H9 (cell line): ENCODE measurements around the gene NSMCE4A. TPM values are rescaled to one million over a fixed set of nuclear protein-coding genes. Genes with fewer than 3 reads are reported as not detected.

ENCODE experiments used
- DNase-seq: peaks from one replicate; pipeline ENCODE4 v3.0.0-alpha.2; 2017
- H2AFZ ChIP-seq: one replicate; pipeline ENCODE4 v1.6.1; 2013; ENCODE audit warnings: mild to moderate bottlenecking, low read length, control low read depth, moderate library complexity
- H2AK5ac ChIP-seq: 2 replicates; pipeline ENCODE4 v1.6.1; 2013; ENCODE audit warnings: low read length, control low read depth, mixed read lengths; ENCODE audit not compliant: insufficient read length
- H2BK120ac ChIP-seq: one replicate; pipeline ENCODE4 v1.6.1; 2013; ENCODE audit warnings: low read depth, mild to moderate bottlenecking, low read length, control low read depth, inconsistent platforms; ENCODE audit not compliant: poor library complexity, severe bottlenecking
- H2BK12ac ChIP-seq: 2 replicates; pipeline ENCODE4 v1.6.1; 2013; ENCODE audit warnings: low read length, control low read depth, mixed read lengths, low read depth; ENCODE audit not compliant: insufficient read length
- H2BK15ac ChIP-seq: 2 replicates; pipeline ENCODE4 v1.6.1; 2013; ENCODE audit warnings: low read depth, low read length, control low read depth
- H2BK20ac ChIP-seq: one replicate; pipeline ENCODE4 v1.6.1; 2013; ENCODE audit warnings: low read depth, mild to moderate bottlenecking, low read length, control low read depth, inconsistent platforms; ENCODE audit not compliant: poor library complexity, severe bottlenecking
- H2BK5ac ChIP-seq: 2 replicates; pipeline ENCODE4 v1.6.1; 2013; ENCODE audit warnings: low read length, control low read depth, mixed read lengths; ENCODE audit not compliant: insufficient read length
- H3K14ac ChIP-seq: 2 replicates; pipeline ENCODE4 v1.6.1; 2013; ENCODE audit warnings: low read length, control low read depth; ENCODE audit not compliant: insufficient read depth
- H3K18ac ChIP-seq: 2 replicates; pipeline ENCODE4 v1.6.1; 2013; ENCODE audit warnings: low read depth, mild to moderate bottlenecking, mixed read lengths, low read length, control low read depth; ENCODE audit not compliant: insufficient read length
- H3K23ac ChIP-seq: 2 replicates; pipeline ENCODE4 v1.6.1; 2013; ENCODE audit warnings: low read length, control low read depth, mixed read lengths, low read depth; ENCODE audit not compliant: insufficient read length
- H3K23me2 ChIP-seq: 2 replicates; pipeline ENCODE4 v1.6.1; 2013; ENCODE audit warnings: low read depth, mild to moderate bottlenecking, mixed read lengths, low read length, control low read depth; ENCODE audit not compliant: insufficient read length, poor library complexity, severe bottlenecking
- H3K27ac ChIP-seq: 2 replicates; pipeline ENCODE4 v1.5.1; 2013; ENCODE audit warnings: low read length, control low read depth, mixed read lengths, low read depth; ENCODE audit not compliant: insufficient read length
- H3K27me3 ChIP-seq: 2 replicates; pipeline ENCODE4 v1.6.1; 2013; ENCODE audit warnings: low read length, control low read depth, inconsistent platforms; ENCODE audit not compliant: insufficient read depth
- H3K4ac ChIP-seq: 2 replicates; pipeline ENCODE4 v1.6.1; 2013; ENCODE audit warnings: low read depth, mild to moderate bottlenecking, control low read depth, inconsistent platforms, low read length, moderate library complexity
- H3K4me1 ChIP-seq: 2 replicates; pipeline ENCODE4 v1.6.1; 2013; ENCODE audit warnings: low read length, control low read depth, inconsistent platforms; ENCODE audit not compliant: insufficient read depth
- H3K4me2 ChIP-seq: 2 replicates; pipeline ENCODE4 v1.6.1; 2013; ENCODE audit warnings: low read length, control low read depth, mixed read lengths; ENCODE audit not compliant: insufficient read length, insufficient read depth
- H3K56ac ChIP-seq: 2 replicates; pipeline ENCODE4 v1.6.1; 2013; ENCODE audit warnings: low read depth, mild to moderate bottlenecking, mixed read lengths, low read length, control low read depth; ENCODE audit not compliant: insufficient read length
- H3K79me1 ChIP-seq: 2 replicates; pipeline ENCODE4 v1.6.1; 2013; ENCODE audit warnings: low read depth, mild to moderate bottlenecking, moderate library complexity, low read length, control low read depth, inconsistent platforms; ENCODE audit not compliant: insufficient read depth, poor library complexity, severe bottlenecking
- H3K79me2 ChIP-seq: 2 replicates; pipeline ENCODE4 v1.6.1; 2013; ENCODE audit warnings: low read length, control low read depth, inconsistent platforms; ENCODE audit not compliant: insufficient read depth
- H3K9ac ChIP-seq: 2 replicates; pipeline ENCODE4 v1.6.1; 2013; ENCODE audit warnings: low read length, control low read depth, mixed read lengths; ENCODE audit not compliant: insufficient read length; ENCODE audit errors: extremely low read depth
- H3K9me3 ChIP-seq: one replicate; pipeline ENCODE4 v1.6.1; 2013; ENCODE audit warnings: low read depth, low read length, inconsistent platforms; ENCODE audit not compliant: control insufficient read depth
- H3T11ph ChIP-seq: one replicate; pipeline ENCODE4 v1.6.1; 2013; ENCODE audit warnings: mild to moderate bottlenecking, low read length, control low read depth, inconsistent platforms
- H4K20me1 ChIP-seq: one replicate; pipeline ENCODE4 v1.6.1; 2013; ENCODE audit not compliant: control insufficient read depth, insufficient read length, insufficient read depth
- H4K5ac ChIP-seq: 2 replicates; pipeline ENCODE4 v1.6.1; 2013; ENCODE audit warnings: low read depth, mild to moderate bottlenecking, mixed read lengths, low read length, control low read depth; ENCODE audit not compliant: insufficient read length
- H4K8ac ChIP-seq: replicated peaks from 2 replicates; pipeline ENCODE4 v1.6.1; 2013; ENCODE audit warnings: low read length, control low read depth, mixed read lengths, low read depth; ENCODE audit not compliant: insufficient read length
- H4K91ac ChIP-seq: 2 replicates; pipeline ENCODE4 v1.6.1; 2013; ENCODE audit warnings: low read depth, mild to moderate bottlenecking, moderate library complexity, mixed read lengths, low read length, control low read depth; ENCODE audit not compliant: insufficient read length
- H3K27ac Mint-ChIP-seq, 3 experiments: 2 replicates in 2 of 3; 3 replicates in 1 of 3; pipeline ENCODE4 v1.8.0; 2020 to 2021; ENCODE audit warnings: mixed read lengths in 3 of 3, mild to moderate bottlenecking in 1 of 3, moderate library complexity in 1 of 3
- H3K27me3 Mint-ChIP-seq: 2 replicates; pipeline ENCODE4 v1.8.0; 2021; ENCODE audit warnings: low read depth, mild to moderate bottlenecking, moderate library complexity, mixed read lengths
- H3K36me3 Mint-ChIP-seq, 3 experiments: 2 replicates in 2 of 3; 3 replicates in 1 of 3; pipeline ENCODE4 v1.8.0; 2020 to 2021; ENCODE audit warnings: low read depth in 3 of 3, mixed read lengths in 3 of 3; ENCODE audit not compliant: insufficient read depth in 1 of 3
- H3K4me1 Mint-ChIP-seq, 2 experiments: 2 replicates each; pipeline ENCODE4 v1.8.0; 2020; ENCODE audit warnings: mixed read lengths in 2 of 2
- H3K4me3 Mint-ChIP-seq, 2 experiments: 2 replicates in 1 of 2; 3 replicates in 1 of 2; pipeline ENCODE4 v1.8.0; 2020 to 2021; ENCODE audit warnings: mild to moderate bottlenecking in 2 of 2, mixed read lengths in 2 of 2, moderate library complexity in 1 of 2
- H3K9me3 Mint-ChIP-seq, 2 experiments: 2 replicates in 1 of 2; 3 replicates in 1 of 2; pipeline ENCODE4 v1.8.0; 2020; ENCODE audit warnings: mild to moderate bottlenecking in 2 of 2, mixed read lengths in 2 of 2, moderate library complexity in 1 of 2
- WGBS: extraction: QIAGEN DNeasy Blood & Tissue Kit; methylation state at CpG from one replicate; pipeline ENCODE4 v1.1.7; 2013; ENCODE audit warnings: missing lambda C conversion rate, low lambda C conversion rate, mixed read lengths; ENCODE audit not compliant: insufficient read length; ENCODE audit errors: extremely low coverage; 5-methylcytosine and 5-hydroxymethylcytosine counted together
- total RNA-seq: library from RNA; stranded (reverse); gene quantifications from 2 replicates; pipeline ENCODE4 v1.2.1, GENCODE V29; 2021
- TF ChIP-seq, protein P1 (sequence below): fragments of 200-600 bp; sonication (generic); conservative IDR thresholded peaks from 3 replicates; pipeline ENCODE4 v1.8.0; 2021; ENCODE audit warnings: antibody characterized with exemption, mild to moderate bottlenecking

NSMCE4A gene
- total RNA-seq, 1 experiment from 2014 or later, result 59.0 TPM

DNA sequence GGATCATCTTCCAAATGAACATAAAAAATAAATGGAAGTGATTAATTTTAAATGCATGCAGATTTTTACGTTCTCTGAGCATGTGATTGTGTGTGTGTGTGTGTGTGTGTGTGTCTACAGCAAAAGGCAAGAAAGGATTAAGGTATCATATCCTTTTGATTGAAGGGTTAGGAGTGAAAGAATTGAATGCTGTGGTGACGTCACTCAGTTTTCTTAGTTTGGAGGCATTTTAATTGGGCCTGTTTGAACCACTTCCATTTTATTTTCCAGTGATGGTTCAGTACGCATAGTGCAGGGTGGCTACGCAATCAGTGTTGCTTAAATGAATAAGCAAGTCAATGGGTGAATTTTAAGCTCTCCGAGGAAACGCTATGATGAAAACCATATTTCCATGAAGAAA lies 45.2 kb upstream of the NSMCE4A start:
- Histone ChIP-seq H3T11ph (no peak overlapping the region), H3K4me2 (no peak overlapping the region), H4K91ac (no peak overlapping the region), H3K27me3 (no peaks in the 10 kb centered on the region), H3K27ac (no peak overlapping the region), H3K79me1 (no peaks in the 10 kb centered on the region), H3K23me2 (no peaks in the 10 kb centered on the region), H4K5ac (no peak overlapping the region), H3K4ac (no peak overlapping the region), H3K56ac (no peak overlapping the region), H3K4me1 (no peaks in the 10 kb centered on the region), H2BK120ac (no peak overlapping the region), H2BK12ac (no peak overlapping the region), H3K14ac (no peak overlapping the region), H3K9ac (no peak overlapping the region), H2BK15ac (no peak overlapping the region), H2BK20ac (no peak overlapping the region), H2AFZ (no peak overlapping the region), H4K8ac (no peak overlapping the region), H3K79me2 (no peaks in the 10 kb centered on the region), H4K20me1 (no peaks in the 10 kb centered on the region), H2AK5ac (no peak overlapping the region), H2BK5ac (no peak overlapping the region), H3K9me3 (no peaks in the 10 kb centered on the region), H3K18ac (no peak overlapping the region), H3K23ac (no peak overlapping the region)
- Mint-ChIP-seq H3K36me3 (no peaks in the 10 kb centered on the region), H3K9me3 (no peaks in the 10 kb centered on the region; a peak in 1 of 5 replicates), H3K4me1 (peaks cover 26 to 31% of the 10 kb centered on the region in 2 experiments), H3K27ac (peak overlapping the region in 1 of 3 experiments; percentile 42; a peak in 1 of 7 replicates), H3K27me3 (peaks cover 1% of the 10 kb centered on the region), H3K4me3 (no peak overlapping the region)
- WGBS, result no CpG with 5 or more reads among the region's 6 CpGs
- no peak for DNase-seq
- TF ChIP-seq, protein P1, sequence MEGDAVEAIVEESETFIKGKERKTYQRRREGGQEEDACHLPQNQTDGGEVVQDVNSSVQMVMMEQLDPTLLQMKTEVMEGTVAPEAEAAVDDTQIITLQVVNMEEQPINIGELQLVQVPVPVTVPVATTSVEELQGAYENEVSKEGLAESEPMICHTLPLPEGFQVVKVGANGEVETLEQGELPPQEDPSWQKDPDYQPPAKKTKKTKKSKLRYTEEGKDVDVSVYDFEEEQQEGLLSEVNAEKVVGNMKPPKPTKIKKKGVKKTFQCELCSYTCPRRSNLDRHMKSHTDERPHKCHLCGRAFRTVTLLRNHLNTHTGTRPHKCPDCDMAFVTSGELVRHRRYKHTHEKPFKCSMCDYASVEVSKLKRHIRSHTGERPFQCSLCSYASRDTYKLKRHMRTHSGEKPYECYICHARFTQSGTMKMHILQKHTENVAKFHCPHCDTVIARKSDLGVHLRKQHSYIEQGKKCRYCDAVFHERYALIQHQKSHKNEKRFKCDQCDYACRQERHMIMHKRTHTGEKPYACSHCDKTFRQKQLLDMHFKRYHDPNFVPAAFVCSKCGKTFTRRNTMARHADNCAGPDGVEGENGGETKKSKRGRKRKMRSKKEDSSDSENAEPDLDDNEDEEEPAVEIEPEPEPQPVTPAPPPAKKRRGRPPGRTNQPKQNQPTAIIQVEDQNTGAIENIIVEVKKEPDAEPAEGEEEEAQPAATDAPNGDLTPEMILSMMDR, result no peak
